Right lobe of liver (tissue), 6 donors: ENCODE data around the gene AQP7. TPM values are rescaled to one million over a fixed set of nuclear protein-coding genes. Genes with fewer than 3 reads are reported as not detected.

Source experiments
- ATAC-seq, 4 donors: fragments of 200-7000 bp; cut with Tn5 transposase; one replicate each; pipeline ENCODE4 v1.9.1; 2020; ENCODE audit warnings: mild to moderate bottlenecking in 4 of 4, moderate library complexity in 4 of 4
- DNase-seq, 3 donors: peaks; one replicate each; pipeline ENCODE4 v3.0.0-alpha.2; 2020
- H3K27ac ChIP-seq, 3 donors: fragments of 200-600 bp; one replicate each; pipeline ENCODE4 v1.8.0; 2022
- H3K27me3 ChIP-seq, 2 donors: fragments of 200-600 bp; one replicate each; pipeline ENCODE4 v1.8.0; 2022
- H3K36me3 ChIP-seq, 4 donors: fragments of 200-600 bp; sonication (generic) in 1 of 4; one replicate each; pipeline versions ENCODE4 v1.5.1 to v1.8.0; 2017 to 2022; ENCODE audit warnings: control low read depth in 1 of 4
- H3K4me1 ChIP-seq, 4 donors: fragments of 200-600 bp; sonication (generic) in 1 of 4; one replicate each; pipeline versions ENCODE4 v1.5.1 to v1.8.0; 2017 to 2022; ENCODE audit warnings: control low read depth in 1 of 4
- H3K4me3 ChIP-seq, 3 donors: fragments of 200-600 bp; one replicate each; pipeline ENCODE4 v1.8.0; 2022
- H3K9me3 ChIP-seq, 4 donors: fragments of 200-600 bp; sonication (generic) in 1 of 4; one replicate each; pipeline versions ENCODE4 v1.5.1 to v1.8.0; 2017 to 2022; ENCODE audit warnings: control low read depth in 1 of 4
- POLR2A ChIP-seq: fragments of 450-650 bp; IDR thresholded peaks from one replicate; pipeline ENCODE4 v1.6.1; 2017; ENCODE audit warnings: antibody characterized with exemption, mild to moderate bottlenecking
- WGBS: methylation state at CpG from one replicate; pipeline ENCODE4 v1.1.6; 2018; ENCODE audit warnings: low coverage, low lambda C conversion rate; ENCODE audit not compliant: insufficient coverage; ENCODE audit errors: missing lambda C conversion rate; 5-methylcytosine and 5-hydroxymethylcytosine counted together
- intact Hi-C, 2 donors: fragments of 100-400 bp; cut with DNase I; formaldehyde crosslinking; loops; one replicate each; pipeline versions ENCODE4 v1.11.2 to v1.14.1; 2022
- small RNA-seq, 2 experiments: library from RNA; depleted of rRNA; stranded (forward); fragments of <200 nt; gene quantifications; one replicate each; pipeline ENCODE3, GENCODE V24; 2016
- total RNA-seq, 6 experiments: library from RNA; depleted of rRNA in 2 of 6; stranded (reverse); fragments of >200 nt in 2 of 6; fragmentation: NEBNext Ultra II Directional in 3 of 6; extraction: Animal tissue kit (Norgen Biotek cat#: 25700) in 3 of 6; gene quantifications; one replicate each; pipeline versions ENCODE4 v1.1.0 to v1.2.4, GENCODE V29; 2016 to 2023
- TF ChIP-seq, protein P1 (sequence below), 4 donors: fragments of 200-600 bp in 3 of 4; fragments of 450-650 bp in 1 of 4; IDR thresholded peaks; one replicate each; pipeline versions ENCODE4 v1.5.1 to v1.8.0; 2016 to 2022; ENCODE audit warnings: antibody characterized with exemption in 4 of 4, mild to moderate bottlenecking in 2 of 4
- donor health status: DM: no; HTN: yes; CAD: no.
- donor health status: DM: no; HTN: no; CAD: no.
- donor health status: DM: no; HTN: no; CAD: no.
- donor health status: DM: no; HTN: yes; CAD: no.
- donor health status: DM: no; HTN: yes; CAD: no.

Gene AQP7
- total RNA-seq, 6 experiments from 2014 or later = 10.4 to 25.1 (median 16.6) TPM

DNA sequence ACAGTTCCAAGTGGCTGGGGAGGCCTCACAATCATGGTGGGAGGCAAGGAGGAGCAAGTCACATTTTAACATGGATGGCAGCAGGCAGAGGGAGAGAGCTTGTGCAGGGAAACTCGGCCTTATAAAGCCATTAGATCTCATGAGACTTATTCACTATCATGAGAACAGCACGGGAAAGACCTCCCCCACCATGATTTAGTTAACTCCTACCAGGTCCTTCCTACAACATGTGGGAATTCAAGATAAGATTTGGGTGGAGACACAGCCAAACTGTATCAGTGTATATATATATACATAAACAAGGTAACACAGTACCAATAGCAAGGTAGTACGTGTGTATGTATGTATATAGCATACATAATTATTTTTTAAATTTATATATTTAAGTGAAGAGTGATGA is 61.2 kb downstream of the AQP7 start:
- H3K36me3 ChIP-seq = peaks cover 7 to 98% (median 55%) of the 10 kb centered on the region in 4 donors
- no peak overlapping the region for H3K4me3 ChIP-seq
- no peak overlapping the region for H3K27ac ChIP-seq
- 90% methylated on average over 3 of the region's 3 CpGs for WGBS
- no peaks in the 10 kb centered on the region for H3K4me1 ChIP-seq
- H3K27me3 ChIP-seq = no peaks in the 10 kb centered on the region
- ATAC-seq (no peak), DNase-seq (no peak)
- intact Hi-C loops = no loop called here
- TF ChIP-seq POLR2A = no peak
- TF ChIP-seq, protein P1, sequence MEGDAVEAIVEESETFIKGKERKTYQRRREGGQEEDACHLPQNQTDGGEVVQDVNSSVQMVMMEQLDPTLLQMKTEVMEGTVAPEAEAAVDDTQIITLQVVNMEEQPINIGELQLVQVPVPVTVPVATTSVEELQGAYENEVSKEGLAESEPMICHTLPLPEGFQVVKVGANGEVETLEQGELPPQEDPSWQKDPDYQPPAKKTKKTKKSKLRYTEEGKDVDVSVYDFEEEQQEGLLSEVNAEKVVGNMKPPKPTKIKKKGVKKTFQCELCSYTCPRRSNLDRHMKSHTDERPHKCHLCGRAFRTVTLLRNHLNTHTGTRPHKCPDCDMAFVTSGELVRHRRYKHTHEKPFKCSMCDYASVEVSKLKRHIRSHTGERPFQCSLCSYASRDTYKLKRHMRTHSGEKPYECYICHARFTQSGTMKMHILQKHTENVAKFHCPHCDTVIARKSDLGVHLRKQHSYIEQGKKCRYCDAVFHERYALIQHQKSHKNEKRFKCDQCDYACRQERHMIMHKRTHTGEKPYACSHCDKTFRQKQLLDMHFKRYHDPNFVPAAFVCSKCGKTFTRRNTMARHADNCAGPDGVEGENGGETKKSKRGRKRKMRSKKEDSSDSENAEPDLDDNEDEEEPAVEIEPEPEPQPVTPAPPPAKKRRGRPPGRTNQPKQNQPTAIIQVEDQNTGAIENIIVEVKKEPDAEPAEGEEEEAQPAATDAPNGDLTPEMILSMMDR (IDR thresholded peaks at IDR 0.05) = no peak
- no peaks in the 10 kb centered on the region for H3K9me3 ChIP-seq

DNA sequence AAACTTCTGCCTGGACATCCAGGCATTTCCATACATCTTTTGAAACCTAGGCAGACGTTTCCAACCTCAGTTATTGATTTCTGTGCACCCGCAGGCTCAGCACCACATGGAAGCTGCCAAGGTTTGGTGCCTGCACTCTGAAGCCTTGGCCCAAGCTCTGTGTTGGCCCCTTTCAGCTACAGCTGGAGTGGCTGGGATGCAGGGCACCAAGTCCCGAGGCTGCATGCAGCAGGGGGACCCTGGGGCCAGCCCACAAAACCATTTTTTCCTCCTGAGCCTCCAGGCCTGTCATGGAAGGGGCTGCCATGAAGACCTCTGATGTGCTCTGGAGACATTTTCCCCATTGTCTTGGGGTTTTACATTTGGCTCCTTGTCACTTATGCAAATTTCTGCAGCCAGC is 62.2 kb downstream of the AQP7 start:
- H3K36me3 ChIP-seq = peaks cover 7 to 94% (median 47%) of the 10 kb centered on the region in 4 donors
- TF ChIP-seq, protein P1 (IDR thresholded peaks at IDR 0.05) = no peak
- TF ChIP-seq POLR2A = no peak
- H3K4me1 ChIP-seq = no peaks in the 10 kb centered on the region
- intact Hi-C loops = no loop called here
- DNase-seq (no peak), ATAC-seq (no peak)
- no peak overlapping the region for H3K4me3 ChIP-seq
- H3K9me3 ChIP-seq = no peaks in the 10 kb centered on the region
- WGBS = 80% methylated on average over 1 of the region's 3 CpGs
- H3K27me3 ChIP-seq = no peaks in the 10 kb centered on the region
- no peak overlapping the region for H3K27ac ChIP-seq

Small RNAs within 50 kb of the gene (small RNA-seq; reads per million reads assigned to genes)
- 0 reads per million in 2 experiments for gene AL356218.2
- gene RF00019 = 0 reads per million in 2 experiments

Other genes starting within 250 kb of the AQP7 start
- 100 to 1,000 TPM in 1 of 6 experiments, 10 to 100 TPM in 5; 48.5 to 145 (median 79.5) TPM for gene B4GALT1, start 235.2 kb downstream of the AQP7 start, total RNA-seq
- not detected for gene SPINK4, start 162.4 kb downstream of the AQP7 start, total RNA-seq
- gene BAG1, start 137.9 kb downstream of the AQP7 start, total RNA-seq = 10 to 100 TPM; 28.8 to 42.6 (median 38.1) TPM
- 10 to 100 TPM; 19.7 to 30.3 (median 26.0) TPM for gene CHMP5, start 137.5 kb downstream of the AQP7 start, total RNA-seq
- 10 to 100 TPM; 22.6 to 29.2 (median 24.8) TPM for gene NFX1, start 112.1 kb downstream of the AQP7 start, total RNA-seq
- 100 to 1,000 TPM in 3 of 6 experiments, 10 to 100 TPM in 3; 49.7 to 158 (median 109) TPM for gene AQP3, start 45.0 kb upstream of the AQP7 start, total RNA-seq
- 10 to 100 TPM; 12.3 to 26.1 (median 15.4) TPM for gene NOL6, start 71.4 kb upstream of the AQP7 start, total RNA-seq
- 1 to 10 TPM in 1 of 6 experiments, under 1 TPM in 2, not detected in 3; 0.06 to 1.3 (median 0.39) TPM for gene ANKRD18B, start 121.7 kb upstream of the AQP7 start, total RNA-seq